ENCODE results near the gene EPHB2.

The EPHB2 gene

GRCh38 chr1:22804969-22805671, 94.5 kb downstream of the EPHB2 start:
- DNase-seq = no peak

GRCh38 chr1:22805672-22806038, 95.0 kb downstream of the EPHB2 start:
- no peak for DNase-seq

- no peak for DNase-seq
These were observed 95.9 kb downstream of the EPHB2 start for GRCh38 chr1:22806584-22806983.

GRCh38 chr1:22807340-22807739, 96.7 kb downstream of the EPHB2 start:
- no peak for DNase-seq

GRCh38 chr1:22808186-22808675, 97.6 kb downstream of the EPHB2 start:
- no peak for DNase-seq

- DNase-seq = no peak
These were observed 98.2 kb downstream of the EPHB2 start for GRCh38 chr1:22808676-22809483.

GRCh38 chr1:22809783-22810182, 99.1 kb downstream of the EPHB2 start:
- no peak for DNase-seq

- no peak for DNase-seq
These were observed 99.7 kb downstream of the EPHB2 start for GRCh38 chr1:22810378-22810777.

GRCh38 chr1:22812092-22812880, 101.6 kb downstream of the EPHB2 start:
- no peak for DNase-seq

GRCh38 chr1:22812993-22813790, 102.6 kb downstream of the EPHB2 start:
- no peak for DNase-seq

GRCh38 chr1:22814176-22815042, 103.8 kb downstream of the EPHB2 start:
- no peak for DNase-seq

GRCh38 chr1:22815043-22815365, 104.4 kb downstream of the EPHB2 start:
- no peak for DNase-seq

- no peak for DNase-seq
These were observed 104.9 kb downstream of the EPHB2 start for GRCh38 chr1:22815421-22816066.

- no peak for DNase-seq
These were observed 105.6 kb downstream of the EPHB2 start for GRCh38 chr1:22816067-22816775.

GRCh38 chr1:22816803-22817202, 106.2 kb downstream of the EPHB2 start:
- no peak for DNase-seq

GRCh38 chr1:22817462-22817861, 106.8 kb downstream of the EPHB2 start:
- DNase-seq = no peak

GRCh38 chr1:22818061-22818770, 107.6 kb downstream of the EPHB2 start:
- DNase-seq = no peak

GRCh38 chr1:22819361-22819760, 108.7 kb downstream of the EPHB2 start:
- DNase-seq = no peak

GRCh38 chr1:22821027-22821426, 110.4 kb downstream of the EPHB2 start:
- no peak for DNase-seq

GRCh38 chr1:22822371-22822770, 111.7 kb downstream of the EPHB2 start:
- no peak for DNase-seq

Measured in CD4-positive, alpha-beta T cell treated with Interleukin-17A for 4 hours (primary cell).